B cell (primary cell): ENCODE data around the gene IL19. TPM values are rescaled to one million over a fixed set of nuclear protein-coding genes. Genes with fewer than 3 reads are reported as not detected.

Source experiments
- ATAC-seq: fragments of 200-7000 bp; cut with Tn5 transposase; one replicate; pipeline ENCODE4 v1.10.0; 2021; ENCODE audit warnings: low read depth, mild to moderate bottlenecking, moderate number of reproducible peaks, moderate library complexity
- CTCF ChIA-PET: fragments of 350-600 bp; sonication (Branson Sonifier 250); formaldehyde crosslinking; loops from one replicate; lab custom pipeline; 2021; ENCODE audit warnings: antibody characterized with exemption, inconsistent platforms; lab: Charles Lee
- POLR2A ChIA-PET: fragments of 350-600 bp; sonication (Branson Sonifier 250); formaldehyde crosslinking; loops from one replicate; lab custom pipeline; 2021; ENCODE audit warnings: antibody characterized with exemption; lab: Charles Lee
- DNase-seq: peaks from one replicate; pipeline ENCODE4 v3.0.0; 2013
- H2AFZ ChIP-seq: 2 replicates; pipeline ENCODE4 v1.6.1; 2012; ENCODE audit warnings: mild to moderate bottlenecking, low read depth, low read length; ENCODE audit not compliant: insufficient read depth, poor library complexity, severe bottlenecking
- H3K27ac ChIP-seq, 2 donors: 1 replicate in 1 of 2; 2 replicates in 1 of 2; pipeline ENCODE4 v1.5.1; 2012 to 2013; ENCODE audit warnings: low read length in 2 of 2, mild to moderate bottlenecking in 2 of 2, moderate library complexity in 1 of 2
- H3K27me3 ChIP-seq, 4 experiments: fragments of 200-600 bp in 1 of 4; sonication (generic) in 1 of 4; replicated peaks in 1 of 4; 1 replicate in 2 of 4; 2 replicates in 2 of 4; pipeline versions ENCODE4 v1.6.1 to v1.7.0; 2013 to 2016; ENCODE audit warnings: low read length in 3 of 4, mild to moderate bottlenecking in 2 of 4, mixed read lengths in 1 of 4, moderate library complexity in 1 of 4; ENCODE audit not compliant: insufficient read depth in 4 of 4, control insufficient read depth in 3 of 4; ENCODE audit errors: control extremely low read depth in 1 of 4
- H3K36me3 ChIP-seq, 2 experiments: replicated peaks in 1 of 2; 1 replicate in 1 of 2; 2 replicates in 1 of 2; pipeline versions ENCODE4 v1.6.1 to v1.7.1; 2013; ENCODE audit warnings: low read length in 1 of 2; ENCODE audit not compliant: insufficient read depth in 2 of 2, control insufficient read depth in 1 of 2; ENCODE audit errors: control extremely low read depth in 1 of 2, extremely low read depth in 1 of 2
- H3K4me1 ChIP-seq, 2 donors: fragments of 200-600 bp in 1 of 2; sonication (generic) in 1 of 2; 1 replicate in 1 of 2; 2 replicates in 1 of 2; pipeline versions ENCODE4 v1.5.1 to v1.6.1; 2013 to 2017; ENCODE audit warnings: low read length in 2 of 2; ENCODE audit not compliant: control insufficient read depth in 2 of 2, insufficient read depth in 2 of 2
- H3K4me2 ChIP-seq: replicated peaks from 2 replicates; pipeline ENCODE3; 2012; ENCODE audit warnings: mild to moderate bottlenecking, low read depth, low read length; ENCODE audit not compliant: poor library complexity, severe bottlenecking
- H3K4me3 ChIP-seq, 5 experiments: fragments of 200-600 bp in 1 of 5; sonication (generic) in 1 of 5; 1 replicate in 3 of 5; 2 replicates in 2 of 5; pipeline versions ENCODE4 v1.5.1 to v1.7.0; 2011 to 2016; ENCODE audit warnings: low read length in 4 of 5, mild to moderate bottlenecking in 4 of 5, low read depth in 2 of 5, control low read depth in 1 of 5, moderate library complexity in 1 of 5; ENCODE audit not compliant: insufficient read depth in 1 of 5; ENCODE audit errors: control extremely low read depth in 1 of 5, extremely low read depth in 1 of 5
- H3K79me2 ChIP-seq: fragments of 200-600 bp; sonication (generic); one replicate; pipeline ENCODE4 v1.6.0; 2016; ENCODE audit warnings: low read length; ENCODE audit not compliant: control insufficient read depth, insufficient read depth
- H3K9ac ChIP-seq: fragments of 200-600 bp; sonication (generic); 2 replicates; pipeline ENCODE4 v1.6.1; 2017; ENCODE audit warnings: mild to moderate bottlenecking, low read length, moderate library complexity
- H3K9me3 ChIP-seq, 3 donors: one replicate each; pipeline versions ENCODE4 v1.6.1 to v1.7.1; 2013; ENCODE audit warnings: low read length in 2 of 3; ENCODE audit not compliant: control insufficient read depth in 2 of 3, insufficient read depth in 1 of 3; ENCODE audit errors: control extremely low read depth in 1 of 3
- H4K20me1 ChIP-seq: 2 replicates; pipeline ENCODE4 v1.6.0; 2012; ENCODE audit warnings: mild to moderate bottlenecking, low read length; ENCODE audit not compliant: insufficient read depth, control insufficient read depth, poor library complexity, severe bottlenecking
- H3K27ac Mint-ChIP-seq: one replicate; pipeline ENCODE4 v1.8.0; 2021; ENCODE audit warnings: mixed read lengths
- H3K27me3 Mint-ChIP-seq: one replicate; pipeline ENCODE4 v1.8.0; 2021; ENCODE audit warnings: mixed read lengths
- H3K4me1 Mint-ChIP-seq: one replicate; pipeline ENCODE4 v1.8.0; 2021; ENCODE audit warnings: mixed read lengths
- H3K4me3 Mint-ChIP-seq: one replicate; pipeline ENCODE4 v1.8.0; 2021; ENCODE audit warnings: mixed read lengths
- H3K9me3 Mint-ChIP-seq: one replicate; pipeline ENCODE4 v1.8.0; 2022; ENCODE audit warnings: mixed read lengths; ENCODE audit not compliant: insufficient read depth
- CTCF ChIP-seq: fragments of 200-600 bp; IDR thresholded peaks from one replicate; pipeline ENCODE4 v1.8.0; 2022; ENCODE audit warnings: antibody characterized with exemption, mild to moderate bottlenecking
- EZH2 ChIP-seq: IDR thresholded peaks from 2 replicates; pipeline ENCODE4 v1.6.1; 2012; ENCODE audit warnings: borderline replicate concordance, low read depth, mild to moderate bottlenecking, moderate library complexity, low read length; ENCODE audit not compliant: insufficient read depth, poor library complexity, severe bottlenecking
- WGBS: methylation state at CpG from one replicate; pipeline ENCODE4 v1.1.5; 2013; ENCODE audit warnings: missing lambda C conversion rate; ENCODE audit not compliant: insufficient coverage; 5-methylcytosine and 5-hydroxymethylcytosine counted together
- intact Hi-C: fragments of 100-400 bp; cut with micrococcal nuclease; formaldehyde crosslinking; loops from one replicate; pipeline ENCODE4 v1.10.0; 2022
- polyA plus RNA-seq: library from polyadenylated mRNA; depleted of rRNA; stranded (reverse); fragments of >200 nt; gene quantifications from 2 replicates; pipeline ENCODE4 v1.2.3, GENCODE V29; 2012
- total RNA-seq, 2 donors: library from RNA; stranded (reverse); fragments of 120-200 nt in 1 of 2; gene quantifications; 1 replicate in 1 of 2; 2 replicates in 1 of 2; pipeline versions ENCODE4 v1.2.3 to v1.2.4, GENCODE V29; 2013 to 2022

The IL19 gene
- total and polyA plus RNA-seq, 2 donors (not counting 1 experiment from before 2014, with no cell fraction given) = 0.27 TPM; not detected in 1

- Mint-ChIP-seq H3K4me1 (peaks cover 8% of the 10 kb centered on the region), H3K27ac (no peak overlapping the region), H3K27me3 (no peaks in the 10 kb centered on the region), H3K9me3 (no peaks in the 10 kb centered on the region), H3K4me3 (no peak overlapping the region)
- no peaks in the 10 kb centered on the region for H3K36me3 ChIP-seq
- no peaks in the 10 kb centered on the region for H3K79me2 ChIP-seq
- H3K27ac ChIP-seq = no peak overlapping the region
- H3K9me3 ChIP-seq = no peaks in the 10 kb centered on the region
- intact Hi-C loops = no loop called here
- ATAC-seq = no peak
- no peak overlapping the region for H3K4me3 ChIP-seq
- H3K9ac ChIP-seq = no peak overlapping the region
- H3K27me3 ChIP-seq = no peaks in the 10 kb centered on the region
- TF ChIP-seq EZH2 = no peak
- no peak for TF ChIP-seq CTCF
- H4K20me1 ChIP-seq = no peaks in the 10 kb centered on the region
- 89% methylated on average over 1 of the region's 3 CpGs for WGBS
- no peak overlapping the region for H3K4me2 ChIP-seq
- DNase-seq = no peak
- H2AFZ ChIP-seq = no peak overlapping the region
- no peaks in the 10 kb centered on the region for H3K4me1 ChIP-seq
- CTCF ChIA-PET = interaction anchor here (1.1 to 3.1 kb wide), 5 partner anchors 11 to 233 kb away, joined by 3 to 13 read pairs (median 4); no protein-coding TSS in a partner anchor
- POLR2A ChIA-PET = interaction anchor here (0.6 kb wide), 1 partner anchor 49 kb away, joined by 3 read pairs; no protein-coding TSS in a partner anchor
These were observed 22.1 kb upstream of the IL19 start for GRCh38 chr1:206748348-206749030.

GRCh38 chr1:206751891-206752290 is 18.7 kb upstream of the IL19 start:
- H3K27ac Mint-ChIP-seq = no peak overlapping the region
- no peak overlapping the region for H3K4me3 Mint-ChIP-seq
- Histone ChIP-seq H3K36me3 (no peaks in the 10 kb centered on the region), H3K4me3 (no peak overlapping the region), H4K20me1 (no peaks in the 10 kb centered on the region), H3K9ac (no peak overlapping the region), H3K27ac (no peak overlapping the region), H3K79me2 (no peaks in the 10 kb centered on the region), H3K9me3 (no peaks in the 10 kb centered on the region), H3K4me2 (no peak overlapping the region), H3K4me1 (no peaks in the 10 kb centered on the region), H3K27me3 (no peaks in the 10 kb centered on the region), H2AFZ (no peak overlapping the region)
- ChIA-PET POLR2A (interaction anchor here (0.6 kb wide), 1 partner anchor 899 kb away, joined by 9 read pairs; no protein-coding TSS in a partner anchor), CTCF (no interaction called here)
- H3K9me3 Mint-ChIP-seq = no peaks in the 10 kb centered on the region
- ATAC-seq (no peak), DNase-seq (no peak)
- intact Hi-C loops = no loop called here
- peaks cover 6% of the 10 kb centered on the region for H3K27me3 Mint-ChIP-seq
- H3K4me1 Mint-ChIP-seq = no peaks in the 10 kb centered on the region
- WGBS = no CpG with 5 or more reads among the region's 5 CpGs
- TF ChIP-seq EZH2 = no peak
- TF ChIP-seq CTCF = no peak
